Gastroesophageal sphincter (tissue), 4 donors: ENCODE measurements around the gene ZNF865. TPM values are rescaled to one million over a fixed set of nuclear protein-coding genes. Genes with fewer than 3 reads are reported as not detected.

Source experiments
- ATAC-seq: fragments of 150-250 bp; one replicate; pipeline ENCODE4 v1.9.1; 2016; ENCODE audit warnings: mild to moderate bottlenecking, moderate library complexity
- H3K27ac ChIP-seq, 4 donors: fragments of 200-600 bp; sonication (generic) in 3 of 4; 1 replicate in 3 of 4; 2 replicates in 1 of 4; pipeline ENCODE4 v1.5.1; 2016 to 2019
- H3K27me3 ChIP-seq: fragments of 200-600 bp; sonication (generic); one replicate; pipeline ENCODE4 v1.5.1; 2019
- H3K36me3 ChIP-seq, 2 donors: fragments of 200-600 bp; sonication (generic); one replicate each; pipeline ENCODE4 v1.5.1; 2019; ENCODE audit warnings: control low read depth in 1 of 2
- H3K4me1 ChIP-seq, 3 donors: fragments of 200-600 bp; sonication (generic); 1 replicate in 2 of 3; 2 replicates in 1 of 3; pipeline ENCODE4 v1.5.1; 2016 to 2019; ENCODE audit warnings: control low read depth in 2 of 3
- H3K4me3 ChIP-seq, 2 donors: fragments of 200-600 bp; sonication (generic); one replicate each; pipeline ENCODE4 v1.5.1; 2019; ENCODE audit warnings: mild to moderate bottlenecking in 1 of 2, moderate library complexity in 1 of 2
- H3K9me3 ChIP-seq, 3 donors: fragments of 200-600 bp; sonication (generic); one replicate each; pipeline ENCODE4 v1.5.1; 2017 to 2019; ENCODE audit warnings: control low read depth in 2 of 3
- EP300 ChIP-seq: sonication (generic); formaldehyde crosslinking; IDR thresholded peaks from one replicate; pipeline ENCODE4 v1.6.1; 2017; ENCODE audit warnings: antibody characterized with exemption, mild to moderate bottlenecking
- POLR2A ChIP-seq, 2 donors: fragments of 450-650 bp; IDR thresholded peaks; one replicate each; pipeline ENCODE4 v1.6.1; 2017; ENCODE audit warnings: antibody characterized with exemption in 2 of 2, mild to moderate bottlenecking in 2 of 2, moderate library complexity in 1 of 2
- POLR2AphosphoS5 ChIP-seq: sonication (generic); formaldehyde crosslinking; IDR thresholded peaks from one replicate; pipeline ENCODE4 v1.6.1; 2017; ENCODE audit warnings: antibody characterized with exemption
- WGBS, 2 donors: methylation state at CpG; one replicate each; pipeline ENCODE4 v1.1.5; 2018; ENCODE audit warnings: low coverage in 1 of 2; 5-methylcytosine and 5-hydroxymethylcytosine counted together
- total RNA-seq, 4 donors: library from RNA; depleted of rRNA; stranded (reverse); fragments of >200 nt; gene quantifications; one replicate each; pipeline ENCODE4 v1.1.0, GENCODE V29; 2016
- TF ChIP-seq, protein P1 (sequence below), 4 experiments: fragments of 200-600 bp in 2 of 4; fragments of 450-650 bp in 2 of 4; sonication (generic) in 1 of 4; IDR thresholded peaks; one replicate each; pipeline ENCODE4 v1.5.1; 2017 to 2019; ENCODE audit warnings: antibody characterized with exemption in 4 of 4, mild to moderate bottlenecking in 2 of 4, moderate library complexity in 2 of 4

Gene ZNF865
- total RNA-seq, 4 donors from 2014 or later, result 4.6 to 12.0 (median 6.4) TPM

DNA sequence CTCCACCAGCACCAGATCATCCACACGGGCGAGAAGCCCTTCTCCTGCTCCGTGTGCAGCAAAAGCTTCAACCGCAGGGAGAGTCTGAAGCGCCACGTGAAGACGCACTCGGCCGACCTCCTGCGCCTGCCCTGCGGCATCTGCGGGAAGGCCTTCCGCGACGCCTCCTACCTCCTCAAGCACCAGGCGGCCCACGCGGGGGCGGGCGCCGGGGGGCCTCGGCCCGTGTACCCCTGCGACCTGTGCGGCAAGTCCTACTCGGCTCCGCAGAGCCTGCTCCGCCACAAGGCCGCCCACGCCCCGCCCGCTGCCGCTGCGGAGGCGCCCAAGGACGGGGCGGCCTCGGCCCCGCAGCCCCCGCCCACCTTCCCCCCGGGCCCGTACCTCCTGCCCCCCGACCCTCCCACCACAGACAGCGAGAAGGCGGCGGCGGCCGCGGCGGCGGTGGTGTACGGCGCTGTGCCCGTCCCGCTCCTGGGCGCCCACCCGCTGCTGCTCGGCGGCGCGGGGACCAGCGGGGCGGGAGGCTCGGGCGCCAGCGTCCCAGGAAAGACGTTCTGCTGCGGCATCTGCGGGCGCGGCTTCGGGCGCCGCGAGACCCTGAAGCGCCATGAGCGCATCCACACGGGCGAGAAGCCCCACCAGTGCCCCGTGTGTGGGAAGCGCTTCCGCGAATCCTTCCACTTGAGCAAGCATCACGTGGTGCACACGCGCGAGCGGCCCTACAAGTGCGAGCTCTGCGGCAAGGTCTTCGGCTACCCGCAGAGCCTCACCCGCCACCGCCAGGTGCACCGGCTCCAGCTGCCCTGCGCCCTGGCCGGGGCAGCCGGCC lies 9.5 kb downstream of the ZNF865 start:
- no CpG with 5 or more reads among the region's 98 CpGs for WGBS, 2 donors
- peaks cover 0 to 42% (median 5%) of the 10 kb centered on the region in 3 donors for H3K4me1 ChIP-seq
- H3K27ac ChIP-seq, result no peak overlapping the region
- ATAC-seq, result no peak
- no peak overlapping the region for H3K4me3 ChIP-seq
- TF ChIP-seq EP300 (no peak), POLR2AphosphoS5 (no peak), POLR2A (IDR thresholded peaks at IDR 0.05) (no peak)
- TF ChIP-seq, protein P1, sequence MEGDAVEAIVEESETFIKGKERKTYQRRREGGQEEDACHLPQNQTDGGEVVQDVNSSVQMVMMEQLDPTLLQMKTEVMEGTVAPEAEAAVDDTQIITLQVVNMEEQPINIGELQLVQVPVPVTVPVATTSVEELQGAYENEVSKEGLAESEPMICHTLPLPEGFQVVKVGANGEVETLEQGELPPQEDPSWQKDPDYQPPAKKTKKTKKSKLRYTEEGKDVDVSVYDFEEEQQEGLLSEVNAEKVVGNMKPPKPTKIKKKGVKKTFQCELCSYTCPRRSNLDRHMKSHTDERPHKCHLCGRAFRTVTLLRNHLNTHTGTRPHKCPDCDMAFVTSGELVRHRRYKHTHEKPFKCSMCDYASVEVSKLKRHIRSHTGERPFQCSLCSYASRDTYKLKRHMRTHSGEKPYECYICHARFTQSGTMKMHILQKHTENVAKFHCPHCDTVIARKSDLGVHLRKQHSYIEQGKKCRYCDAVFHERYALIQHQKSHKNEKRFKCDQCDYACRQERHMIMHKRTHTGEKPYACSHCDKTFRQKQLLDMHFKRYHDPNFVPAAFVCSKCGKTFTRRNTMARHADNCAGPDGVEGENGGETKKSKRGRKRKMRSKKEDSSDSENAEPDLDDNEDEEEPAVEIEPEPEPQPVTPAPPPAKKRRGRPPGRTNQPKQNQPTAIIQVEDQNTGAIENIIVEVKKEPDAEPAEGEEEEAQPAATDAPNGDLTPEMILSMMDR (IDR thresholded peaks at IDR 0.05), result no peak
- H3K9me3 ChIP-seq, result no peaks in the 10 kb centered on the region
- H3K36me3 ChIP-seq, result peaks cover 0 to 61% of the 10 kb centered on the region in 2 donors
- H3K27me3 ChIP-seq, result no peaks in the 10 kb centered on the region

DNA sequence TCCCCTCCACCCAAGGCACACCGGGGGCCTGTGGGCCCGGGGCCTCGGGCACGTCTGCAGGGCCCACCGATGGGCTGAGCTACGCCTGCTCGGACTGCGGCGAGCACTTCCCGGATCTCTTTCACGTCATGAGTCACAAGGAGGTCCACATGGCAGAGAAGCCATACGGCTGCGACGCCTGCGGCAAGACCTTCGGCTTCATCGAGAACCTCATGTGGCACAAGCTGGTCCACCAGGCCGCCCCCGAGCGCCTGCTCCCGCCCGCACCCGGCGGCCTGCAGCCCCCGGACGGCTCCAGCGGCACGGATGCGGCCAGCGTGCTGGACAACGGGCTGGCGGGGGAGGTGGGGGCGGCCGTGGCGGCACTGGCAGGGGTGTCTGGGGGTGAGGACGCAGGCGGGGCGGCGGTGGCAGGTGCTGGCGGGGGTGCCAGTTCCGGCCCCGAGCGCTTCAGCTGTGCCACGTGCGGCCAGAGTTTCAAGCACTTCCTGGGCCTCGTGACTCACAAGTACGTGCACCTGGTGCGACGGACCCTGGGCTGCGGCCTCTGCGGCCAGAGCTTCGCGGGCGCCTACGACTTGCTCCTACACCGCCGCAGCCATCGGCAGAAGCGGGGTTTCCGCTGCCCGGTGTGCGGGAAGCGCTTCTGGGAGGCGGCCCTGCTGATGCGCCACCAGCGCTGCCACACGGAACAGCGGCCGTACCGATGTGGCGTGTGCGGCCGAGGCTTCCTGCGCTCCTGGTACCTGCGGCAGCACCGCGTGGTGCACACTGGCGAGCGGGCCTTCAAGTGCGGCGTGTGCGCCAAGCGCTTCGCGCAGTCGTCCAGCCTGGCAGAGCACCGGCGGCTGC lies 10.3 kb downstream of the ZNF865 start:
- Histone ChIP-seq H3K27ac (no peak overlapping the region), H3K9me3 (no peaks in the 10 kb centered on the region), H3K36me3 (peaks cover 0 to 56% of the 10 kb centered on the region in 2 donors), H3K4me3 (no peak overlapping the region), H3K27me3 (no peaks in the 10 kb centered on the region), H3K4me1 (peaks cover 0 to 35% (median 5%) of the 10 kb centered on the region in 3 donors)
- ATAC-seq, result no peak
- TF ChIP-seq POLR2A (IDR thresholded peaks at IDR 0.05) (no peak), EP300 (no peak), POLR2AphosphoS5 (no peak)
- TF ChIP-seq, protein P1 (IDR thresholded peaks at IDR 0.05), result no peak
- WGBS, 2 donors, result 100% methylated on average over 1 to 2 of the region's 88 CpGs

DNA sequence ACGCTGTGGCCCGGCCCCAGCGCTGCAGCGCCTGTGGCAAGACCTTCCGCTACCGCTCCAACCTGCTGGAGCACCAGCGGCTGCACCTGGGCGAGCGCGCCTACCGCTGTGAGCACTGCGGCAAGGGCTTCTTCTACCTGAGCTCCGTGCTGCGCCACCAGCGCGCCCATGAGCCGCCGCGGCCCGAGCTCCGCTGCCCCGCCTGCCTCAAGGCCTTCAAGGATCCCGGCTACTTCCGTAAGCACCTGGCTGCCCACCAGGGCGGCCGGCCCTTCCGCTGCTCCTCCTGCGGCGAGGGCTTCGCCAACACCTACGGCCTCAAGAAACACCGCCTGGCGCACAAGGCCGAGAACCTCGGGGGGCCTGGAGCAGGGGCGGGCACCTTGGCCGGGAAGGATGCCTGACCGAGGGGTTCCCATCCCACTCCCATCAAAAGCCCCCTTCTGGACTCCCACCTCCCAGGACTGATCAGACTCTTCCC lies 11.0 kb downstream of the ZNF865 start:
- Histone ChIP-seq H3K36me3 (peaks cover 0 to 62% of the 10 kb centered on the region in 2 donors), H3K27me3 (no peaks in the 10 kb centered on the region), H3K4me1 (peaks cover 0 to 28% (median 2%) of the 10 kb centered on the region in 3 donors), H3K27ac (no peak overlapping the region), H3K9me3 (no peaks in the 10 kb centered on the region), H3K4me3 (no peak overlapping the region)
- WGBS, 2 donors, result 99% methylated on average over 13 of the region's 38 CpGs; no CpG with 5 or more reads in 1 of the 2 donors
- TF ChIP-seq POLR2A (IDR thresholded peaks at IDR 0.05), result no peak
- no peak for TF ChIP-seq EP300
- TF ChIP-seq POLR2AphosphoS5, result no peak
- TF ChIP-seq, protein P1 (IDR thresholded peaks at IDR 0.05), result no peak
- ATAC-seq, result no peak

DNA sequence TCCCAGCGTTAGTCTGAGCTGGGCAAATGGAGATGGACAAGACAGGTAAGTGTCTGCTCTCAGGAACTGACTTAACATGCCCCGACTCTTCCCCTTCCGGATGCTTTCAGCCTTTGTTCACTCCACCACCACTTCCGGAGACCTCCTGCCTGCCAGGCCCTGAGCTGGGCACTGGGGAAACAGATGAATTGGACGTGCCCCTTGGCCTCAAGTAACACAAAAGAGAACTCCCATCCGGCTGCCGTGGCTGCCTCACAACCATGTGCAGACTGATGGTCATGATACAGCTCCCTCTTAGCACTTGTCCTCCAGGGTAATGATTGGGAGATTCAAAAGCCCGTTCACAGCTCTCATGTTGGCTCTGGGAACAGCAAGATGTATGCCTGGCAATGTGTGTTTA lies 12.0 kb downstream of the ZNF865 start:
- no peak for ATAC-seq
- WGBS, 2 donors, result 84% methylated on average over 4 of the region's 8 CpGs; no CpG with 5 or more reads in 1 of the 2 donors
- no peak overlapping the region for H3K4me3 ChIP-seq
- peaks cover 0 to 18% (median 0%) of the 10 kb centered on the region in 3 donors for H3K4me1 ChIP-seq
- TF ChIP-seq, protein P1 (IDR thresholded peaks at IDR 0.05), result no peak
- TF ChIP-seq POLR2AphosphoS5 (no peak), EP300 (no peak), POLR2A (IDR thresholded peaks at IDR 0.05) (no peak)
- H3K9me3 ChIP-seq, result no peaks in the 10 kb centered on the region
- H3K36me3 ChIP-seq, result peaks cover 0 to 72% of the 10 kb centered on the region in 2 donors
- H3K27me3 ChIP-seq, result no peaks in the 10 kb centered on the region
- no peak overlapping the region for H3K27ac ChIP-seq
